G401.6 (cell line): ENCODE results near the gene NBPF15.
"Not testable (repeated sequence)": the region's sequence is repeated elsewhere in the genome, so short reads cannot be mapped to it uniquely, and the experiment has no call there.

ENCODE experiments used
- FAIRE-seq: peaks from 2 replicates; lab custom pipeline; 2012; peaks lifted over from hg19 to GRCh38; lab: Jason Lieb, UNC

Gene NBPF15

GRCh38 chr1:144461136-144461759, at the start of gene NBPF15:
TSS of gene NBPF15 (minus strand) at chr1:144461669. CDS start at chr1:144440003, 21,666 bp downstream.
- FAIRE-seq: peak; percentile 47

- FAIRE-seq: not testable (repeated sequence)
Measured at GRCh38 chr1:144496429-144496828, 35.0 kb upstream of the NBPF15 start.

GRCh38 chr1:144494130-144494529, 32.7 kb upstream of the NBPF15 start:
- FAIRE-seq: not testable (repeated sequence)

- not testable (repeated sequence) for FAIRE-seq
Measured at GRCh38 chr1:144490394-144490793, 28.9 kb upstream of the NBPF15 start.

- not testable (repeated sequence) for FAIRE-seq
Measured at GRCh38 chr1:144487002-144487401, 25.5 kb upstream of the NBPF15 start.

GRCh38 chr1:144485048-144485993, 23.9 kb upstream of the NBPF15 start:
- FAIRE-seq: peak; percentile 71

- FAIRE-seq: not testable (repeated sequence)
Measured at GRCh38 chr1:144473897-144474296, 12.4 kb upstream of the NBPF15 start.

GRCh38 chr1:144471434-144471833, 10.0 kb upstream of the NBPF15 start:
- FAIRE-seq: not testable (repeated sequence)

GRCh38 chr1:144461778-144462177, 309 bp upstream of the NBPF15 start:
- not testable (repeated sequence) for FAIRE-seq

- FAIRE-seq: not testable (repeated sequence)
Measured at GRCh38 chr1:144460686-144461085, 783 bp downstream of the NBPF15 start.

- FAIRE-seq: not testable (repeated sequence)
Measured at GRCh38 chr1:144442402-144442801, 19.1 kb downstream of the NBPF15 start.

GRCh38 chr1:144439737-144440136, 21.7 kb downstream of the NBPF15 start:
- FAIRE-seq: not testable (repeated sequence)

- not testable (repeated sequence) for FAIRE-seq
Measured at GRCh38 chr1:144418891-144419694, 42.4 kb downstream of the NBPF15 start.

GRCh38 chr1:144413404-144414118, 47.9 kb downstream of the NBPF15 start:
- FAIRE-seq: not testable (repeated sequence)

GRCh38 chr1:144412491-144413403, 48.7 kb downstream of the NBPF15 start:
- FAIRE-seq: not testable (repeated sequence)

GRCh38 chr1:144412068-144412471, 49.4 kb downstream of the NBPF15 start:
- FAIRE-seq: not testable (repeated sequence)

- not testable (repeated sequence) for FAIRE-seq
Measured at GRCh38 chr1:144402807-144403206, 58.7 kb downstream of the NBPF15 start.

- not testable (repeated sequence) for FAIRE-seq
Measured at GRCh38 chr1:144371651-144372050, 89.8 kb downstream of the NBPF15 start.
